ENCODE data around the gene PALS2.

PALS2 gene

DNA sequence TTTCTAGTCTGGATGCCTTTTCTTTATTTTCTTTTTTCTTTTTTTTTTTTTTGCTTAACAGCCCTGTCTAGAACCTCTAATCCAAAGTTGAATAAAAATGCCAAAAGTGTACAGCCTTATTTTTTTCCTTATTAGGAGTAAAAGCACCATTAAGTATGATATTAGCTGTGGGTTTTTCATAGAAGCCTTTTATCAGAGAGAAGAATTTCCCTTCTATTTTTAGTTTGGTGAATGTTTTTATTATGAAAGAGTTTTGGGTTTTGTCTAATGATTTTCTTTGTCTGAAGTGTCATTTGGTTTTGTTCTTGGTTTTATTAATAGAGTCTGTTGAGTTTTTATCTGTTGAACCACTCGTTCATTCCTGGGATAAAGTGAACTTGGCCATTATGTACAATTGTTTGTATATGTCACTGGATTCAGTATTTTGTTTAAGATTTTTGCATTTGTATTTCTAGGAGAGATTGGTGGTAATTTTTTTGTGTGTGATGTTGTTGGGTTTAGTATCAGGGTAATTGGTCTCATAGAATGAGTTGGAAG, 49.5 kb downstream of the PALS2 start:
- Histone ChIP-seq H3K9ac (ENCODE audit: low read length) (no peak overlapping the region), H3K27me3 (ENCODE audit: control insufficient read depth in 1 of 2, insufficient read depth in 2 of 2, low read length in 2 of 2) (no peaks in the 10 kb centered on the region), H3K9me3 (ENCODE audit: low read length) (no peaks in the 10 kb centered on the region), H3K27ac (ENCODE audit: low read depth, low read length) (no peak overlapping the region), H3K4me1 (ENCODE audit: insufficient read depth, low read length) (no peaks in the 10 kb centered on the region), H3K4me3 (ENCODE audit: low read depth in 1 of 2, low read length in 2 of 2) (no peak overlapping the region), H3K36me3 (ENCODE audit: insufficient read depth, low read length) (no peaks in the 10 kb centered on the region)

All from muscle layer of colon (tissue), 2 donors.